SK-N-SH (cell line): ENCODE data around the gene SEMA3C. TPM values are rescaled to one million over a fixed set of nuclear protein-coding genes. Genes with fewer than 3 reads are reported as not detected.
A peak's percentile ranks its signal among the peaks of the same experiment; 100 is the strongest.

Experiments
- CTCF ChIA-PET: fragments of 300-600, 350-600 bp; formaldehyde crosslinking; extraction: SDS; loops from one replicate; lab custom pipeline; 2021; lab: Yijun Ruan, JAX
- POLR2A ChIA-PET: fragments of 350-600 bp; sonication (Branson Sonifier 250); formaldehyde crosslinking; extraction: SDS; loops from one replicate; lab custom pipeline; 2020; ENCODE audit warnings: antibody characterized with exemption, inconsistent platforms; lab: Yijun Ruan, JAX
- DNase-seq: peaks from one replicate; pipeline ENCODE4 v3.0.0; 2012
- H2AFZ ChIP-seq: fragments of 200-600 bp; sonication (generic); 2 replicates; pipeline ENCODE4 v1.8.1; 2016; ENCODE audit warnings: antibody characterized with exemption, mild to moderate bottlenecking, low read depth
- H3F3A ChIP-seq: fragments of 200-600 bp; sonication (generic); replicated peaks from 2 replicates; pipeline ENCODE3; 2016; ENCODE audit warnings: antibody characterized with exemption, mild to moderate bottlenecking; ENCODE audit not compliant: insufficient read depth
- H3K27ac ChIP-seq, 2 experiments: fragments of 200-500 bp in 1 of 2; fragments of 200-600 bp in 1 of 2; sonication (Bioruptor generic) in 1 of 2; sonication (generic), shearing (Covaris generic) in 1 of 2; 2 replicates each; pipeline versions ENCODE4 v1.5.1 to v1.6.1; 2014 to 2016; ENCODE audit warnings: low read depth in 2 of 2, inconsistent platforms in 1 of 2, low read length in 1 of 2, mild to moderate bottlenecking in 1 of 2, mixed read lengths in 1 of 2
- H3K27me3 ChIP-seq: fragments of 200-600 bp; sonication (generic), shearing (Covaris generic); 2 replicates; pipeline ENCODE4 v1.6.1; 2016; ENCODE audit warnings: mixed run types; ENCODE audit not compliant: insufficient read depth
- H3K36me3 ChIP-seq, 2 experiments: fragments of 200-500 bp in 1 of 2; fragments of 200-600 bp in 1 of 2; sonication (Bioruptor generic) in 1 of 2; sonication (generic) in 1 of 2; replicated peaks in 1 of 2; 2 replicates each; pipeline versions ENCODE3 to v1.5.1; 2014 to 2016; ENCODE audit warnings: low read length in 1 of 2, mild to moderate bottlenecking in 1 of 2; ENCODE audit not compliant: insufficient read depth in 2 of 2, control insufficient read depth in 1 of 2
- H3K4me1 ChIP-seq, 2 experiments: fragments of 200-500 bp in 1 of 2; fragments of 200-600 bp in 1 of 2; sonication (Bioruptor generic) in 1 of 2; sonication (generic), shearing (Covaris generic) in 1 of 2; 2 replicates each; pipeline versions ENCODE4 v1.5.1 to v1.6.1; 2014 to 2016; ENCODE audit warnings: low read depth in 1 of 2, low read length in 1 of 2, mixed run types in 1 of 2; ENCODE audit not compliant: insufficient read depth in 2 of 2, control insufficient read depth in 1 of 2
- H3K4me2 ChIP-seq: fragments of 200-600 bp; sonication (generic), shearing (Covaris generic); 2 replicates; pipeline ENCODE4 v1.6.1; 2017; ENCODE audit warnings: mixed run types
- H3K4me3 ChIP-seq, 2 experiments: fragments of 200-500 bp in 1 of 2; fragments of 200-600 bp in 1 of 2; sonication (Bioruptor generic) in 1 of 2; sonication (generic), shearing (Covaris generic) in 1 of 2; 2 replicates each; pipeline versions ENCODE4 v1.5.1 to v1.8.1; 2014 to 2016; ENCODE audit warnings: low read depth in 2 of 2, inconsistent platforms in 1 of 2, low read length in 1 of 2, mild to moderate bottlenecking in 1 of 2, mixed read lengths in 1 of 2, moderate library complexity in 1 of 2
- H3K79me2 ChIP-seq: fragments of 200-600 bp; sonication (generic); 2 replicates; pipeline ENCODE4 v1.8.1; 2017; ENCODE audit warnings: mild to moderate bottlenecking; ENCODE audit not compliant: insufficient read depth
- H3K9ac ChIP-seq: fragments of 200-600 bp; sonication (generic); 2 replicates; pipeline ENCODE4 v1.6.1; 2017; ENCODE audit warnings: mixed run types
- H3K9me2 ChIP-seq: fragments of 200-600 bp; sonication (generic); 2 replicates; pipeline ENCODE4 v1.6.1; 2017; ENCODE audit warnings: mixed run types
- H3K9me3 ChIP-seq: fragments of 200-600 bp; sonication (generic); 2 replicates; pipeline ENCODE4 v1.6.1; 2017; ENCODE audit warnings: mixed run types, mild to moderate bottlenecking, moderate library complexity
- H4K20me1 ChIP-seq: fragments of 200-600 bp; sonication (generic); 2 replicates; pipeline ENCODE4 v1.6.1; 2017; ENCODE audit warnings: mild to moderate bottlenecking, mixed run types; ENCODE audit not compliant: insufficient read depth
- EP300 ChIP-seq, 2 experiments: IDR thresholded peaks; 2 replicates each; pipeline versions ENCODE4 v1.4.0 to v1.6.1; 2012; ENCODE audit warnings: borderline replicate concordance in 1 of 2, low read depth in 1 of 2, low read length in 1 of 2
- EZH2phosphoT487 ChIP-seq: fragments of 200-600 bp; sonication (generic); IDR thresholded peaks from 2 replicates; pipeline ENCODE4 v1.6.1; 2017; ENCODE audit warnings: low read depth, mixed run types, mild to moderate bottlenecking, antibody characterized with exemption, moderate library complexity, borderline replicate concordance
- FOXM1 ChIP-seq: IDR thresholded peaks from 2 replicates; pipeline ENCODE4 v1.4.0; 2012; ENCODE audit warnings: low read depth, mild to moderate bottlenecking
- MEF2A ChIP-seq: IDR thresholded peaks from 2 replicates; pipeline ENCODE4 v1.4.0; 2012; ENCODE audit warnings: low read depth, borderline replicate concordance
- RAD21 ChIP-seq: IDR thresholded peaks from 2 replicates; pipeline ENCODE4 v1.6.1; 2012; ENCODE audit warnings: mild to moderate bottlenecking, low read length
- RXRA ChIP-seq: IDR thresholded peaks from 2 replicates; pipeline ENCODE4 v1.4.0; 2012; ENCODE audit warnings: low read depth, mild to moderate bottlenecking, borderline replicate concordance
- SIN3A ChIP-seq: IDR thresholded peaks from 2 replicates; pipeline ENCODE4 v1.6.1; 2012; ENCODE audit warnings: low read depth, mild to moderate bottlenecking, low read length, moderate library complexity, borderline replicate concordance
- SMC3 ChIP-seq: IDR thresholded peaks from 2 replicates; pipeline ENCODE4 v1.6.1; 2012; ENCODE audit warnings: low read depth, low read length, improper control_type of control experiment
- USF2 ChIP-seq: fragments of 150-350 bp; IDR thresholded peaks from 2 replicates; pipeline ENCODE4 v1.6.1; 2017; ENCODE audit warnings: antibody characterized with exemption, low read length, low read depth, borderline replicate concordance
- WGBS: methylation state at CpG from one replicate; pipeline ENCODE4 v1.1.6; 2017; ENCODE audit warnings: low lambda C conversion rate; 5-methylcytosine and 5-hydroxymethylcytosine counted together
- polyA plus RNA-seq, 3 experiments: library from polyadenylated mRNA; depleted of rRNA; stranded (reverse); fragments of >200 nt; gene quantifications; 2 replicates each; pipeline ENCODE4 v1.2.3, GENCODE V29; 2012
- TF ChIP-seq, protein P1 (sequence below): IDR thresholded peaks from 2 replicates; pipeline ENCODE4 v1.4.0; 2012; ENCODE audit warnings: low read depth, borderline replicate concordance
- TF ChIP-seq, protein P2 (sequence below): IDR thresholded peaks from 2 replicates; pipeline ENCODE4; 2012

SEMA3C gene
- polyA plus RNA-seq, 1 of the 3 experiments (the other 2 are of a cell fraction), result 51.1 TPM

DNA sequence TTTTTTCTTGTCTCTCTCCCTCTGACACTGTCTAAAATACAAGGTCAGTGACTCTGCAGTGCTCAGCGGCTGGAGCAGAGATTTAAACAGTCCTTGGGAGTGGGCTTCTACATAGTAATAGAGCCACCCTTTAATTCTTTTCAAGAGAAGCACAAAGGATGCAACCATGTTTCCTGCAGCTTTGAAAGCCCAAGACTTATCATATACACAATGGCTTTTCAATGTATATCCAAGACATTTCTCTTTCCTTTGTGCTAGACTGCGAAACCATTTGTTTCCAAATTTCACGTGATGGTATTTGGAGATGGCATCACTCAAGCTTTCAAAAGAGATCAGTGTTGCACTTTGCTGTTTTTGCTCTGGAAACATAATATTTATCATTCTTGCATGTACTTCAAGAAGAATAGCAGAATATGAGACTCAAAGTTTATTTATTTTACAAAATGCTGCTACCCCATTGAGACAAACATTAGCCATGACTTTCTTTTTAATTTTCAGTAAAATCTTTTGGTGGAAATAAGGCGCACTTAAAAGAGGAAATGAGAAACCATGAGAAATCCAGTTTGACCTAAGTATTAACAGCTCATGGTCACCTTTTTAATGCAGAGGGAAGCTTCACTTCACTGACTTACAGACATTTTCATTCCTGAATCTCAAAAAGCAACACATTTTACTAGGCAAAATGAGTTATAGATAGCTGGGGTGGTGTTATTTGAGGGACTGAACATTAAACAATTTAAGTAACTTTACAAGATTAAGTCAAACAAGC lies 76.6 kb downstream of the SEMA3C start:
- H3K4me1 ChIP-seq, result peaks cover 13 to 27% of the 10 kb centered on the region in 2 experiments; a peak in 3 of 4 replicates
- H2AFZ ChIP-seq, result no peak overlapping the region
- TF ChIP-seq, protein P1, sequence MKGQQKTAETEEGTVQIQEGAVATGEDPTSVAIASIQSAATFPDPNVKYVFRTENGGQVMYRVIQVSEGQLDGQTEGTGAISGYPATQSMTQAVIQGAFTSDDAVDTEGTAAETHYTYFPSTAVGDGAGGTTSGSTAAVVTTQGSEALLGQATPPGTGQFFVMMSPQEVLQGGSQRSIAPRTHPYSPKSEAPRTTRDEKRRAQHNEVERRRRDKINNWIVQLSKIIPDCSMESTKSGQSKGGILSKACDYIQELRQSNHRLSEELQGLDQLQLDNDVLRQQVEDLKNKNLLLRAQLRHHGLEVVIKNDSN, result no peak
- TF ChIP-seq USF2 (no peak), SIN3A (no peak), SMC3 (no peak), FOXM1 (no peak), RAD21 (no peak), MEF2A (no peak), EZH2phosphoT487 (no peak), EP300 (IDR thresholded peaks at IDR 0.05; ENCODE audit: borderline replicate concordance in 1 of 2, low read depth in 1 of 2, low read length in 1 of 2) (no peak), RXRA (no peak)
- TF ChIP-seq, protein P2, sequence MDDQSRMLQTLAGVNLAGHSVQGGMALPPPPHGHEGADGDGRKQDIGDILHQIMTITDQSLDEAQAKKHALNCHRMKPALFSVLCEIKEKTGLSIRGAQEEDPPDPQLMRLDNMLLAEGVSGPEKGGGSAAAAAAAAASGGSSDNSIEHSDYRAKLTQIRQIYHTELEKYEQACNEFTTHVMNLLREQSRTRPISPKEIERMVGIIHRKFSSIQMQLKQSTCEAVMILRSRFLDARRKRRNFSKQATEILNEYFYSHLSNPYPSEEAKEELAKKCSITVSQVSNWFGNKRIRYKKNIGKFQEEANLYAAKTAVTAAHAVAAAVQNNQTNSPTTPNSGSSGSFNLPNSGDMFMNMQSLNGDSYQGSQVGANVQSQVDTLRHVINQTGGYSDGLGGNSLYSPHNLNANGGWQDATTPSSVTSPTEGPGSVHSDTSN, result no peak
- TF ChIP-seq, all 33 proteins: peak for 0
- Histone ChIP-seq H3K9ac (no peak overlapping the region), H3K4me2 (peak overlapping the region; percentile 25), H4K20me1 (no peaks in the 10 kb centered on the region), H3K27ac (peak overlapping the region in 1 of 2 experiments; percentile 95; a peak in 2 of 4 replicates), H3K4me3 (no peak overlapping the region), H3F3A (peaks cover 11% of the 10 kb centered on the region), H3K27me3 (no peaks in the 10 kb centered on the region), H3K36me3 (peaks cover 0 to 7% of the 10 kb centered on the region in 2 experiments), H3K9me2 (no peaks in the 10 kb centered on the region), H3K79me2 (no peaks in the 10 kb centered on the region), H3K9me3 (no peaks in the 10 kb centered on the region)
- ChIA-PET POLR2A (no interaction called here), CTCF (interaction anchor here (0.7 to 2.0 kb wide), 8 partner anchors 8 to 628 kb away, joined by 3 to 9 read pairs (median 3); no protein-coding TSS in a partner anchor)
- WGBS, result 95% methylated on average over 4 of the region's 4 CpGs
- no peak for DNase-seq

- peak overlapping the region in 1 of 2 experiments; percentile 95; a peak in 2 of 4 replicates for H3K27ac ChIP-seq
- no peaks in the 10 kb centered on the region for H4K20me1 ChIP-seq
- H3F3A ChIP-seq, result peaks cover 11% of the 10 kb centered on the region
- ChIA-PET POLR2A (no interaction called here), CTCF (interaction anchor here (0.7 to 2.0 kb wide), 4 partner anchors 10 to 629 kb away, joined by 3 to 9 read pairs (median 4); no protein-coding TSS in a partner anchor)
- H3K4me1 ChIP-seq, result peaks cover 13 to 27% of the 10 kb centered on the region in 2 experiments; a peak in 3 of 4 replicates
- no peaks in the 10 kb centered on the region for H3K27me3 ChIP-seq
- H3K4me2 ChIP-seq, result 0 out of 2 replicates have a peak overlapping the region, but pooled peaks have one; percentile 13
- H2AFZ ChIP-seq, result no peak overlapping the region
- no peaks in the 10 kb centered on the region for H3K9me3 ChIP-seq
- H3K9me2 ChIP-seq, result no peaks in the 10 kb centered on the region
- no peak overlapping the region for H3K9ac ChIP-seq
- H3K4me3 ChIP-seq, result no peak overlapping the region
- peaks cover 0 to 7% of the 10 kb centered on the region in 2 experiments for H3K36me3 ChIP-seq
- H3K79me2 ChIP-seq, result no peaks in the 10 kb centered on the region
- no peak for DNase-seq
- TF ChIP-seq EZH2phosphoT487 (no peak), RXRA (no peak)
- TF ChIP-seq, all 33 proteins: peak for 0
Observed at GRCh38 chr7:80841423-80841955, 77.4 kb downstream of the SEMA3C start.
